ENCODE data around the gene DDX23.

Gene DDX23

GRCh38 chr12:48826209-48826855, 25.6 kb downstream of the DDX23 start:
- no peak overlapping the region for H3K27ac ChIP-seq
- TF ChIP-seq CTCF (conservative IDR thresholded peaks at IDR 0.05) (no peak), ZFX (IDR thresholded peaks at IDR 0.05) (no peak)

GRCh38 chr12:48824905-48825304, 27.1 kb downstream of the DDX23 start:
- H3K27ac ChIP-seq = no peak overlapping the region
- no peak for TF ChIP-seq ZFX (IDR thresholded peaks at IDR 0.05)

GRCh38 chr12:48824112-48824511, 27.9 kb downstream of the DDX23 start:
- TF ChIP-seq CTCF (conservative IDR thresholded peaks at IDR 0.05) (no peak), ZFX (IDR thresholded peaks at IDR 0.05) (no peak)
- H3K27ac ChIP-seq = no peak overlapping the region

- H3K27ac ChIP-seq = no peak overlapping the region
- TF ChIP-seq CTCF (conservative IDR thresholded peaks at IDR 0.05) (no peak), ZFX (IDR thresholded peaks at IDR 0.05) (no peak)
Observed at GRCh38 chr12:48823281-48823680, 28.7 kb downstream of the DDX23 start.

GRCh38 chr12:48822711-48823110, 29.3 kb downstream of the DDX23 start:
- H3K27ac ChIP-seq = no peak overlapping the region
- TF ChIP-seq CTCF (conservative IDR thresholded peaks at IDR 0.05) = no peak
- TF ChIP-seq ZFX (IDR thresholded peaks at IDR 0.05) = no peak

GRCh38 chr12:48822139-48822538, 29.8 kb downstream of the DDX23 start:
- no peak overlapping the region for H3K27ac ChIP-seq
- no peak for TF ChIP-seq ZFX (IDR thresholded peaks at IDR 0.05)

- no peak for TF ChIP-seq CTCF (conservative IDR thresholded peaks at IDR 0.05)
- TF ChIP-seq ZFX (IDR thresholded peaks at IDR 0.05) = no peak
Observed at GRCh38 chr12:48819986-48820725, 31.8 kb downstream of the DDX23 start.

GRCh38 chr12:48818831-48819590, 33.0 kb downstream of the DDX23 start:
- H3K27ac ChIP-seq = peak overlapping the region; percentile 43; the same call in 1 of the 2 replicates
- TF ChIP-seq ZFX (IDR thresholded peaks at IDR 0.05) (no peak), CTCF (conservative IDR thresholded peaks at IDR 0.05) (no peak)

More at GRCh38 chr12:48819986-48820725, 31.8 kb downstream of the DDX23 start:
- H3K27ac ChIP-seq = no peak overlapping the region

Data from C4-2B (cell line).